GM12878 (cell line): ENCODE measurements around the gene OMG. TPM values are rescaled to one million over a fixed set of nuclear protein-coding genes. Genes with fewer than 3 reads are reported as not detected.

Experiments used
- ATAC-seq: fragments of 200-7000 bp; cut with Tn5 transposase; 3 replicates; pipeline ENCODE4 v1.9.1; 2020; ENCODE audit warnings: mild to moderate bottlenecking, moderate library complexity
- BruUV-seq: library from RNA; stranded (reverse); fragments of 400-500 nt; replicated peaks from 2 replicates; lab custom pipeline; 2021; lab: Mats Ljungman, UMichigan
- CTCF ChIA-PET: fragments of 300-600 bp; sonication (Branson Sonifier 250); formaldehyde crosslinking; extraction: SDS; loops from one replicate; lab custom pipeline; 2021; ENCODE audit warnings: inconsistent platforms; lab: Yijun Ruan, JAX
- POLR2A ChIA-PET: fragments of 350-600 bp; formaldehyde crosslinking; extraction: SDS; loops from one replicate; lab custom pipeline; 2021; ENCODE audit warnings: inconsistent platforms; lab: Charles Lee
- RAD21 ChIA-PET: fragments of 300-600 bp; sonication (Branson Sonifier 250); formaldehyde crosslinking; loops from one replicate; lab custom pipeline; 2023; ENCODE audit warnings: antibody characterized with exemption; ENCODE audit not compliant: unreplicated experiment; lab: Charles Lee
- SMC1A ChIA-PET: fragments of 300-600 bp; sonication (Branson Sonifier 250); formaldehyde crosslinking; loops from one replicate; lab custom pipeline; 2023; ENCODE audit not compliant: unreplicated experiment, uncharacterized antibody; lab: Charles Lee
- DNase-seq: peaks from one replicate; pipeline ENCODE4 v3.0.0-alpha.2; 2011; ENCODE audit warnings: low read depth, low spot score
- FAIRE-seq: peaks from 3 replicates; lab custom pipeline; 2011; peaks lifted over from hg19 to GRCh38; lab: Jason Lieb, UNC
- H2AFZ ChIP-seq: 2 replicates; pipeline ENCODE4 v1.6.0; 2011; ENCODE audit warnings: low read depth, low read length, control low read depth; ENCODE audit not compliant: control insufficient read depth
- H3K27ac ChIP-seq: 2 replicates; pipeline ENCODE4 v1.5.1; 2011; ENCODE audit warnings: control low read depth; ENCODE audit not compliant: control insufficient read depth, insufficient read depth
- H3K27me3 ChIP-seq, 2 experiments: replicated peaks in 1 of 2; 2 replicates each; pipeline versions ENCODE4 v1.6.0 to v1.6.1; 2011; ENCODE audit warnings: low read length in 1 of 2; ENCODE audit not compliant: control insufficient read depth in 2 of 2, insufficient read depth in 2 of 2
- H3K36me3 ChIP-seq, 2 experiments: 2 replicates each; pipeline ENCODE4 v1.5.1; 2011; ENCODE audit warnings: low read length in 1 of 2; ENCODE audit not compliant: control insufficient read depth in 2 of 2, insufficient read depth in 2 of 2
- H3K4me1 ChIP-seq: 2 replicates; pipeline ENCODE4 v1.6.1; 2011; ENCODE audit warnings: mild to moderate bottlenecking, low read length, moderate library complexity, mixed read lengths; ENCODE audit not compliant: control insufficient read depth, insufficient read depth
- H3K4me2 ChIP-seq: 2 replicates; pipeline ENCODE4 v1.6.0; 2011; ENCODE audit warnings: control low read depth; ENCODE audit not compliant: control insufficient read depth, insufficient read depth
- H3K4me3 ChIP-seq: fragments of 200-600 bp; sonication (generic); 2 replicates; pipeline ENCODE4 v1.5.1; 2016
- H3K79me2 ChIP-seq: 2 replicates; pipeline ENCODE4 v1.6.0; 2011; ENCODE audit warnings: low read length; ENCODE audit not compliant: control insufficient read depth, insufficient read depth
- H3K9ac ChIP-seq: 2 replicates; pipeline ENCODE4 v1.8.0; 2011; ENCODE audit warnings: low read length, control low read depth, mixed read lengths; ENCODE audit not compliant: control insufficient read depth, insufficient read depth
- H3K9me3 ChIP-seq: replicated peaks from 3 replicates; pipeline ENCODE4 v1.5.1; 2011; ENCODE audit warnings: mild to moderate bottlenecking, low read length; ENCODE audit not compliant: control insufficient read depth, insufficient read depth
- H4K20me1 ChIP-seq: 2 replicates; pipeline ENCODE4 v1.6.0; 2011; ENCODE audit not compliant: control insufficient read depth, insufficient read depth
- EP300 ChIP-seq, 2 experiments: fragments of 150-350 bp in 1 of 2; IDR thresholded peaks; 2 replicates each; pipeline ENCODE4 v1.6.1; 2011 to 2012; ENCODE audit warnings: low read depth in 2 of 2, low read length in 2 of 2, borderline replicate concordance in 1 of 2, improper control_type of control experiment in 1 of 2, inconsistent platforms in 1 of 2; ENCODE audit not compliant: control insufficient read depth in 1 of 2
- IKZF2 ChIP-seq, 2 experiments: fragments of 450-650 bp; IDR thresholded peaks; 2 replicates each; pipeline ENCODE4 v1.6.1; 2017; ENCODE audit warnings: mild to moderate bottlenecking in 2 of 2, moderate library complexity in 2 of 2
- MEF2B ChIP-seq: fragments of 450-650 bp; IDR thresholded peaks from 2 replicates; pipeline ENCODE4 v1.6.1; 2018; ENCODE audit warnings: mild to moderate bottlenecking, moderate library complexity; ENCODE audit not compliant: partially characterized antibody, poor library complexity, severe bottlenecking
- MXI1 ChIP-seq: fragments of 150-350 bp; IDR thresholded peaks from 2 replicates; pipeline ENCODE4 v1.6.1; 2011; ENCODE audit warnings: low read depth, mild to moderate bottlenecking, inconsistent platforms, low read length, improper control_type of control experiment
- NBN ChIP-seq: fragments of 450-650 bp; IDR thresholded peaks from 2 replicates; pipeline ENCODE4 v1.6.1; 2016
- NFIC ChIP-seq: IDR thresholded peaks from 2 replicates; pipeline ENCODE4 v1.6.1; 2012; ENCODE audit warnings: low read depth, mild to moderate bottlenecking, inconsistent platforms, low read length, moderate library complexity
- RAD51 ChIP-seq: fragments of 450-650 bp; IDR thresholded peaks from 2 replicates; pipeline ENCODE4 v1.6.1; 2016; ENCODE audit warnings: moderate library complexity, mild to moderate bottlenecking, inconsistent platforms
- RUNX3 ChIP-seq: IDR thresholded peaks from 2 replicates; pipeline ENCODE4 v1.6.1; 2012; ENCODE audit warnings: low read length, inconsistent platforms
- SMARCA5 ChIP-seq: fragments of 450-650 bp; IDR thresholded peaks from 2 replicates; pipeline ENCODE4 v1.6.1; 2017; ENCODE audit warnings: mild to moderate bottlenecking
- SPI1 ChIP-seq: IDR thresholded peaks from 2 replicates; pipeline ENCODE4 v1.6.1; 2011; ENCODE audit warnings: low read depth, mild to moderate bottlenecking, low read length, moderate library complexity, borderline replicate concordance; ENCODE audit not compliant: insufficient read depth
- TCF3 ChIP-seq: IDR thresholded peaks from 2 replicates; pipeline ENCODE4 v1.6.1; 2012; ENCODE audit warnings: low read depth, mild to moderate bottlenecking, low read length, borderline replicate concordance; ENCODE audit not compliant: insufficient read depth
- ZNF384 ChIP-seq: IDR thresholded peaks from 2 replicates; pipeline ENCODE4 v1.6.1; 2012; ENCODE audit warnings: low read depth, mild to moderate bottlenecking, low read length, improper control_type of control experiment, borderline replicate concordance
- WGBS: methylation state at CpG from one replicate; pipeline ENCODE4 v1.1.6; 2016; ENCODE audit warnings: low lambda C conversion rate; ENCODE audit not compliant: insufficient replicate concordance, insufficient coverage; ENCODE audit errors: missing lambda C conversion rate; 5-methylcytosine and 5-hydroxymethylcytosine counted together
- in situ Hi-C: fragments of 300-500 bp; cut with MboI; formaldehyde crosslinking; loops from 9 replicates; pipeline ENCODE4 v1.14.3; 2018; ENCODE audit warnings: mixed read lengths
- intact Hi-C: fragments of 100-400 bp; cut with micrococcal nuclease; formaldehyde crosslinking; loops from one replicate; pipeline ENCODE4 v1.14.2; 2022; ENCODE audit not compliant: unreplicated experiment
- polyA plus RNA-seq, 11 experiments: library from polyadenylated mRNA; depleted of rRNA in 4 of 11; unstranded in 6 of 11; stranded (reverse) in 5 of 11; fragments of >200 nt; fragmentation: Nextera tagmentation in 4 of 11; fragmentation: Illumina TruSeq in 1 of 11; extraction: Ambion mirVana in 4 of 11; extraction: Trizol in 1 of 11; gene quantifications; 1 replicate in 1 of 11; 2 replicates in 10 of 11; pipeline versions ENCODE4 v1.2.1 to v1.2.3, GENCODE V29; 2011 to 2016; ENCODE audit warnings: inconsistent platforms in 2 of 11, missing spikeins in 2 of 11, low read depth in 1 of 11
- total RNA-seq, 4 experiments: library from RNA; depleted of rRNA in 3 of 4; stranded (reverse); fragments of >200 nt in 3 of 4; fragmentation: Illumina TruSeq in 1 of 4; extraction: Trizol in 1 of 4; gene quantifications; 2 replicates each; pipeline versions ENCODE4 v1.2.1 to v1.2.3, GENCODE V29; 2013 to 2021
- TF ChIP-seq, protein P1 (sequence below): fragments of 450-650 bp; IDR thresholded peaks from 2 replicates; pipeline ENCODE4 v1.6.1; 2016; ENCODE audit warnings: mild to moderate bottlenecking
- TF ChIP-seq, protein P2 (sequence below): fragments of 450-650 bp; IDR thresholded peaks from 2 replicates; pipeline ENCODE4 v1.6.1; 2017; ENCODE audit warnings: low read depth, mild to moderate bottlenecking, moderate library complexity
- TF ChIP-seq, protein P3 (sequence below): fragments of 450-650 bp; IDR thresholded peaks from 2 replicates; pipeline ENCODE4 v1.6.1; 2016; ENCODE audit warnings: mild to moderate bottlenecking
- TF ChIP-seq, protein P4 (sequence below): fragments of 450-650 bp; IDR thresholded peaks from 2 replicates; pipeline ENCODE4 v1.6.1; 2014; ENCODE audit warnings: mild to moderate bottlenecking

OMG gene
- total and polyA plus RNA-seq, 10 of the 15 experiments (the other 5 are each of a cell fraction or from before 2014, with no cell fraction given) = 0.09 to 0.96 (median 0.26) TPM

DNA sequence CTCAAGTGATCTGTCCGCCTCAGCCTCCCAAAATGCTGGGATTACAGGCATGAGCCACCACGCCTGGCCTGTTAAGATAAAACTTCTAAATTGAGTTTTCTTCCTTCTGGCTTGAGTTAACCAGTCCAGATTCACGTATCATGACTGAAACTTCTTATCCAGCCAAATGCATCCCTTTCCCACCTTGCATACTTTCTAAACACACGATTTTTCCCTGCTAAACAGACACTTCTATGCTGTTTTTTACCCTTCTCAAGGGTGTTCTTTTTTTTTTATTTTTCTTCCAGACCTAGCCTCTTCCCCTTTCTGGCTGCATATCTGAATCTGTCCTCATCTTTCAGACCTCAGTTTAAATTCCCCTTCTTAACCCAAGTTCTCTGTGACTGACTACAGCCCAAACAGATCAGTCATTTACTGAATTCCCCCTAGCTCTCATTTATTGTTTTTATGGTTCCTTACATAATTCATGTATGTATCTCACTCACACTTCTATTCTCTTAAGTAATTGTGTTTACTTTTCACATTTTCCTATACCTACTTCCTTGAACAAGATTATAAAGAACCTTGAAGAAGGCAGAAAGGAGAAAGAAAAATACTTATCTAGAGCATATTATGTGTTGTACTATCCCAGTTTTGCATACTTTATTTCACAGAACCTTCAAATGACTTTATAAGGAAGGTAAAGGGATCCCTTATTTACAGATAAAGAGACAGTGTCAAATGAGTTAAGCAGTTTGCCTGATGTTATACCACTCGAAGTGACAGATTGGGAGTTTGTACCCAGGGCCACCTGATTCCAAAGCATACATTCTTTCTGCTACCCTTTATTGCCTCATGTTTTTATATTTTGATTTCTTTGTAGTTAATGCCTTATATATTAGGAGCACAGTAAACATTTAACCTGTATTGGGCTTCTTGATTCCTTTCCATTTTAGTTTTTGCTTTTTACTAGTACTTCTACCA is 11.6 kb upstream of the OMG start:
- no TSS peak for BruUV-seq
- ChIA-PET SMC1A (interaction anchor here (0.7 to 7.0 kb wide), 4 partner anchors 12 to 57 kb away, joined by 3 to 101 read pairs (median 4); partner anchors contain the start of gene EVI2A), POLR2A (interaction anchor here (0.7 to 2.8 kb wide), 4 partner anchors 11 to 215 kb away, joined by 3 to 30 read pairs (median 4); no protein-coding TSS in a partner anchor), CTCF (interaction anchor here (0.5 to 2.7 kb wide), 3 partner anchors 12 to 500 kb away, joined by 3 to 21 read pairs (median 4); partner anchors contain the start of gene EVI2A), RAD21 (interaction anchor here (0.7 to 3.9 kb wide), 6 partner anchors 11 to 185 kb away, joined by 3 to 39 read pairs (median 7); no protein-coding TSS in a partner anchor)
- H3K4me3 ChIP-seq = peak overlapping the region; percentile 56
- peaks cover 95% of the 10 kb centered on the region for H3K79me2 ChIP-seq
- FAIRE-seq (no peak), ATAC-seq (peak; percentile 57), DNase-seq (no peak)
- H4K20me1 ChIP-seq = no peaks in the 10 kb centered on the region
- intact Hi-C loops (loop anchor here (1.0 to 2.0 kb wide), 2 partner anchors 58 to 64 kb away; no protein-coding TSS in a partner anchor), in situ Hi-C loops (no loop called here)
- H3K9me3 ChIP-seq = peaks cover 3% of the 10 kb centered on the region
- under 1% methylated on average over 5 of the region's 5 CpGs for WGBS
- peak overlapping the region; percentile 97 for H3K4me2 ChIP-seq
- H3K27me3 ChIP-seq = no peaks in the 10 kb centered on the region
- peaks cover 7 to 28% of the 10 kb centered on the region in 2 experiments for H3K36me3 ChIP-seq
- no peak overlapping the region for H2AFZ ChIP-seq
- peak overlapping the region; percentile 95 for H3K27ac ChIP-seq
- H3K9ac ChIP-seq = peak overlapping the region; percentile 93
- peaks cover 18% of the 10 kb centered on the region for H3K4me1 ChIP-seq
- TF ChIP-seq RAD51 (no peak), SPI1 (peak; percentile 65; the same call in 1 of the 2 replicates), ZNF384 (peak; percentile 68), RUNX3 (peak; percentile 57), NFIC (0 out of 2 replicates have a peak, but pooled peaks have one; percentile 23), SMARCA5 (no peak), MEF2B (no peak), TCF3 (no peak), EP300 (IDR thresholded peaks at IDR 0.05; ENCODE audit: borderline replicate concordance in 1 of 2, control insufficient read depth in 1 of 2, low read depth in 2 of 2, low read length in 2 of 2) (no peak), MXI1 (no peak), NBN (peak; percentile 80; the same call in 1 of the 2 replicates), IKZF2 (IDR thresholded peaks at IDR 0.05) (peak; percentile 12 to 40; a peak in 3 of 4 replicates)
- TF ChIP-seq, protein P1, sequence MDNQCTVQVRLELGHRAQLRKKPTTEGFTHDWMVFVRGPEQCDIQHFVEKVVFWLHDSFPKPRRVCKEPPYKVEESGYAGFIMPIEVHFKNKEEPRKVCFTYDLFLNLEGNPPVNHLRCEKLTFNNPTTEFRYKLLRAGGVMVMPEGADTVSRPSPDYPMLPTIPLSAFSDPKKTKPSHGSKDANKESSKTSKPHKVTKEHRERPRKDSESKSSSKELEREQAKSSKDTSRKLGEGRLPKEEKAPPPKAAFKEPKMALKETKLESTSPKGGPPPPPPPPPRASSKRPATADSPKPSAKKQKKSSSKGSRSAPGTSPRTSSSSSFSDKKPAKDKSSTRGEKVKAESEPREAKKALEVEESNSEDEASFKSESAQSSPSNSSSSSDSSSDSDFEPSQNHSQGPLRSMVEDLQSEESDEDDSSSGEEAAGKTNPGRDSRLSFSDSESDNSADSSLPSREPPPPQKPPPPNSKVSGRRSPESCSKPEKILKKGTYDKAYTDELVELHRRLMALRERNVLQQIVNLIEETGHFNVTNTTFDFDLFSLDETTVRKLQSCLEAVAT = peak; percentile 53; the same call in 1 of the 2 replicates
- TF ChIP-seq, protein P2, sequence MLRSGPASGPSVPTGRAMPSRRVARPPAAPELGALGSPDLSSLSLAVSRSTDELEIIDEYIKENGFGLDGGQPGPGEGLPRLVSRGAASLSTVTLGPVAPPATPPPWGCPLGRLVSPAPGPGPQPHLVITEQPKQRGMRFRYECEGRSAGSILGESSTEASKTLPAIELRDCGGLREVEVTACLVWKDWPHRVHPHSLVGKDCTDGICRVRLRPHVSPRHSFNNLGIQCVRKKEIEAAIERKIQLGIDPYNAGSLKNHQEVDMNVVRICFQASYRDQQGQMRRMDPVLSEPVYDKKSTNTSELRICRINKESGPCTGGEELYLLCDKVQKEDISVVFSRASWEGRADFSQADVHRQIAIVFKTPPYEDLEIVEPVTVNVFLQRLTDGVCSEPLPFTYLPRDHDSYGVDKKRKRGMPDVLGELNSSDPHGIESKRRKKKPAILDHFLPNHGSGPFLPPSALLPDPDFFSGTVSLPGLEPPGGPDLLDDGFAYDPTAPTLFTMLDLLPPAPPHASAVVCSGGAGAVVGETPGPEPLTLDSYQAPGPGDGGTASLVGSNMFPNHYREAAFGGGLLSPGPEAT = peak; percentile 44; the same call in 1 of the 2 replicates
- TF ChIP-seq, protein P3, sequence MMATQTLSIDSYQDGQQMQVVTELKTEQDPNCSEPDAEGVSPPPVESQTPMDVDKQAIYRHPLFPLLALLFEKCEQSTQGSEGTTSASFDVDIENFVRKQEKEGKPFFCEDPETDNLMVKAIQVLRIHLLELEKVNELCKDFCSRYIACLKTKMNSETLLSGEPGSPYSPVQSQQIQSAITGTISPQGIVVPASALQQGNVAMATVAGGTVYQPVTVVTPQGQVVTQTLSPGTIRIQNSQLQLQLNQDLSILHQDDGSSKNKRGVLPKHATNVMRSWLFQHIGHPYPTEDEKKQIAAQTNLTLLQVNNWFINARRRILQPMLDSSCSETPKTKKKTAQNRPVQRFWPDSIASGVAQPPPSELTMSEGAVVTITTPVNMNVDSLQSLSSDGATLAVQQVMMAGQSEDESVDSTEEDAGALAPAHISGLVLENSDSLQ = peak; percentile 51
- TF ChIP-seq, protein P4, sequence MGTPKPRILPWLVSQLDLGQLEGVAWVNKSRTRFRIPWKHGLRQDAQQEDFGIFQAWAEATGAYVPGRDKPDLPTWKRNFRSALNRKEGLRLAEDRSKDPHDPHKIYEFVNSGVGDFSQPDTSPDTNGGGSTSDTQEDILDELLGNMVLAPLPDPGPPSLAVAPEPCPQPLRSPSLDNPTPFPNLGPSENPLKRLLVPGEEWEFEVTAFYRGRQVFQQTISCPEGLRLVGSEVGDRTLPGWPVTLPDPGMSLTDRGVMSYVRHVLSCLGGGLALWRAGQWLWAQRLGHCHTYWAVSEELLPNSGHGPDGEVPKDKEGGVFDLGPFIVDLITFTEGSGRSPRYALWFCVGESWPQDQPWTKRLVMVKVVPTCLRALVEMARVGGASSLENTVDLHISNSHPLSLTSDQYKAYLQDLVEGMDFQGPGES = no peak
